ENCODE results near the gene SEPHS2.
A peak's percentile ranks its signal among the peaks of the same experiment; 100 is the strongest.
"Not testable (repeated sequence)": the region's sequence is repeated elsewhere in the genome, so short reads cannot be mapped to it uniquely, and the experiment has no call there.

The SEPHS2 gene

DNA sequence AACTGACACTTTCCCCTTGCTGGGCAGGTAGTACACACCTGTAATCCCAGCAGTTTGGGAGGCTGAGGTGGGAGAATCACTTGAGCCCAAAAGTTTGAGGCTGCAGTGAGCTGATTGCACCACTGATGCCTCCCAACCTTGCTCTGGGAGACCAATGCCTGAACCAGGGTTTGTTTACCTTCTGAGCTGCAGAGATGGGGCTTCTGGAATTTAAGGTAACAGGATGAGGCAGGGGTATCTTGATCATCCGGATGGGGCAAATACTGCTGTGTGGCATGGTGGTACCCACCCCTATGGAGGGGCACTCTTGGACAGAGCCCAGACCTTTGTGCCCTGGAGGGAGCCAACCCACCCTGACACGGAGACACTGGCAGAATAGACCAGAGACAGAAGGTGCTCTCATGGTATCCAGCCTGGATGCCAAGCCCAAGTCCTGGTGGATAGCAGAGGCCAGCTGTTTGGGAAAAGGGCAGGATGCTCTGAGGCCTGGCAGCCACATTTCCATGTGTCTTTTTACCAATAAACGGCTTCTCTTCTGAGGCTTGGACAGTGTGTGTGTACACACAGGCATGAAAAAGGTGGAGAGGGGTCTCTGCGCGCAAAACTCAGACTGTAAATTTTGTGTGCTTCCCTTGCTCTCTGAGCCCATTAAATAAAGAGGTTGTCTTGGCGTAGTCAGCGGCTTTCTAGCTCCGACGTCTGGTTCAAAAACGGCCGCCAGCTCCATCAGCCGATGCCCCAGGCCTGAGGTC lies 46.1 kb downstream of the SEPHS2 start:
- no peaks in the 10 kb centered on the region for H3K27me3 ChIP-seq (ENCODE audit: insufficient read depth, insufficient read length)
- DNase-seq (ENCODE audit: low read depth, low spot score) = no peak
- H3K4me1 ChIP-seq (ENCODE audit: insufficient read depth, insufficient read length) = peaks cover 22% of the 10 kb centered on the region
- no peak for TF ChIP-seq SUZ12 (IDR thresholded peaks at IDR 0.05; ENCODE audit: extremely low read depth, insufficient read depth, insufficient read length)
- TF ChIP-seq YY1 (IDR thresholded peaks at IDR 0.05; ENCODE audit: insufficient read depth, insufficient read length) = no peak
- TF ChIP-seq ZNF274 (IDR thresholded peaks at IDR 0.05; ENCODE audit: low read depth, low read length) = no peak
- no peaks in the 10 kb centered on the region for H3K9me3 ChIP-seq (ENCODE audit: insufficient read depth, low read length)
- peak overlapping the region; percentile 70 for H3K9ac ChIP-seq (ENCODE audit: insufficient read length, low read depth)
- peaks cover 30% of the 10 kb centered on the region for H3K36me3 ChIP-seq (ENCODE audit: insufficient read depth, insufficient read length, low read length)
- H3K4me3 ChIP-seq (ENCODE audit: insufficient read length, low read depth) = peak overlapping the region; percentile 17

- TF ChIP-seq YY1 (IDR thresholded peaks at IDR 0.05; ENCODE audit: insufficient read depth, insufficient read length) (no peak), ZNF274 (IDR thresholded peaks at IDR 0.05; ENCODE audit: low read depth, low read length) (no peak), SUZ12 (IDR thresholded peaks at IDR 0.05; ENCODE audit: extremely low read depth, insufficient read depth, insufficient read length) (no peak)
- Histone ChIP-seq H3K27me3 (ENCODE audit: insufficient read depth, insufficient read length) (no peaks in the 10 kb centered on the region), H3K36me3 (ENCODE audit: insufficient read depth, insufficient read length, low read length) (peaks cover 30% of the 10 kb centered on the region), H3K4me1 (ENCODE audit: insufficient read depth, insufficient read length) (peaks cover 22% of the 10 kb centered on the region), H3K9ac (ENCODE audit: insufficient read length, low read depth) (peak overlapping the region; percentile 70), H3K4me3 (ENCODE audit: insufficient read length, low read depth) (no peak overlapping the region), H3K9me3 (ENCODE audit: insufficient read depth, low read length) (no peaks in the 10 kb centered on the region)
- no peak for DNase-seq (ENCODE audit: low read depth, low spot score)
Measured at GRCh38 chr16:30398661-30399434, 46.8 kb downstream of the SEPHS2 start.

- Histone ChIP-seq H3K4me1 (ENCODE audit: insufficient read depth, insufficient read length) (peaks cover 22% of the 10 kb centered on the region), H3K27me3 (ENCODE audit: insufficient read depth, insufficient read length) (no peaks in the 10 kb centered on the region), H3K4me3 (ENCODE audit: insufficient read length, low read depth) (no peak overlapping the region), H3K9ac (ENCODE audit: insufficient read length, low read depth) (peak overlapping the region; percentile 66), H3K36me3 (ENCODE audit: insufficient read depth, insufficient read length, low read length) (peaks cover 30% of the 10 kb centered on the region), H3K9me3 (ENCODE audit: insufficient read depth, low read length) (no peaks in the 10 kb centered on the region)
- DNase-seq (ENCODE audit: low read depth, low spot score) = no peak
- TF ChIP-seq ZNF274 (IDR thresholded peaks at IDR 0.05; ENCODE audit: low read depth, low read length) = no peak
Measured at GRCh38 chr16:30397776-30398660, 47.7 kb downstream of the SEPHS2 start.

- no peak overlapping the region for H3K4me3 ChIP-seq (ENCODE audit: insufficient read length, low read depth)
- H3K27me3 ChIP-seq (ENCODE audit: insufficient read depth, insufficient read length) = no peaks in the 10 kb centered on the region
- H3K9ac ChIP-seq (ENCODE audit: insufficient read length, low read depth) = peak overlapping the region; percentile 12
- H3K36me3 ChIP-seq (ENCODE audit: insufficient read depth, insufficient read length, low read length) = peaks cover 30% of the 10 kb centered on the region
- no peak for DNase-seq (ENCODE audit: low read depth, low spot score)
- peaks cover 22% of the 10 kb centered on the region for H3K4me1 ChIP-seq (ENCODE audit: insufficient read depth, insufficient read length)
- H3K9me3 ChIP-seq (ENCODE audit: insufficient read depth, low read length) = no peaks in the 10 kb centered on the region
- TF ChIP-seq ZNF274 (IDR thresholded peaks at IDR 0.05; ENCODE audit: low read depth, low read length) = no peak
- no peak for TF ChIP-seq YY1 (IDR thresholded peaks at IDR 0.05; ENCODE audit: insufficient read depth, insufficient read length)
- TF ChIP-seq SUZ12 (IDR thresholded peaks at IDR 0.05; ENCODE audit: extremely low read depth, insufficient read depth, insufficient read length) = no peak
Measured at GRCh38 chr16:30397056-30397455, 48.6 kb downstream of the SEPHS2 start.

- H3K9me3 ChIP-seq (ENCODE audit: insufficient read depth, low read length); H3K27me3 ChIP-seq (ENCODE audit: insufficient read depth, insufficient read length); DNase-seq (ENCODE audit: low read depth, low spot score); H3K4me3 ChIP-seq (ENCODE audit: insufficient read length, low read depth): not testable (repeated sequence)
- H3K9ac ChIP-seq (ENCODE audit: insufficient read length, low read depth) = peak overlapping the region; percentile 12
- peaks cover 22% of the 10 kb centered on the region for H3K4me1 ChIP-seq (ENCODE audit: insufficient read depth, insufficient read length)
- peaks cover 30% of the 10 kb centered on the region for H3K36me3 ChIP-seq (ENCODE audit: insufficient read depth, insufficient read length, low read length)
Measured at GRCh38 chr16:30396627-30397026, 49.0 kb downstream of the SEPHS2 start.

- peaks cover 22% of the 10 kb centered on the region for H3K4me1 ChIP-seq (ENCODE audit: insufficient read depth, insufficient read length)
- TF ChIP-seq ZNF274 (IDR thresholded peaks at IDR 0.05; ENCODE audit: low read depth, low read length) (no peak), SUZ12 (IDR thresholded peaks at IDR 0.05; ENCODE audit: extremely low read depth, insufficient read depth, insufficient read length) (no peak), YY1 (IDR thresholded peaks at IDR 0.05; ENCODE audit: insufficient read depth, insufficient read length) (no peak)
- H3K9me3 ChIP-seq (ENCODE audit: insufficient read depth, low read length) = no peaks in the 10 kb centered on the region
- no peak for DNase-seq (ENCODE audit: low read depth, low spot score)
- peaks cover 30% of the 10 kb centered on the region for H3K36me3 ChIP-seq (ENCODE audit: insufficient read depth, insufficient read length, low read length)
- H3K4me3 ChIP-seq (ENCODE audit: insufficient read length, low read depth) = peak overlapping the region; percentile 95
- peak overlapping the region; percentile 95 for H3K9ac ChIP-seq (ENCODE audit: insufficient read length, low read depth)
- H3K27me3 ChIP-seq (ENCODE audit: insufficient read depth, insufficient read length) = no peaks in the 10 kb centered on the region
Measured at GRCh38 chr16:30395992-30396585, 49.6 kb downstream of the SEPHS2 start.

All from NT2/D1 (cell line).